Activated T-helper 2 cell treated with anti-CD3 and anti-CD28 coated beads, Interferon-gamma antibody, Interleukin-2, Interleukin-4, amounts not matched to agents 10 μg/mL and 5 μg/mL and 100 μg/mL, durations not matched to agents 14 hours and 24 hours and 36 hours (primary cell): Measurements from ENCODE around the gene NSUN7. TPM values are rescaled to one million over a fixed set of nuclear protein-coding genes. Genes with fewer than 3 reads are reported as not detected.

Experiments used
- DNase-seq: peaks from one replicate; pipeline ENCODE4 v3.0.0; 2021; ENCODE audit warnings: low spot score
- H3K27ac Mint-ChIP-seq: one replicate; pipeline ENCODE4 v1.8.0; 2021; ENCODE audit warnings: mixed read lengths
- H3K27me3 Mint-ChIP-seq: one replicate; pipeline ENCODE4 v1.8.0; 2021; ENCODE audit warnings: low read depth, mixed read lengths
- H3K36me3 Mint-ChIP-seq: one replicate; pipeline ENCODE4 v1.8.0; 2021; ENCODE audit warnings: low read depth, mixed read lengths
- H3K4me1 Mint-ChIP-seq: one replicate; pipeline ENCODE4 v1.8.0; 2021; ENCODE audit warnings: low read depth, mixed read lengths
- H3K4me3 Mint-ChIP-seq: one replicate; pipeline ENCODE4 v1.8.0; 2021; ENCODE audit warnings: low read depth, mild to moderate bottlenecking, moderate library complexity, mixed read lengths
- H3K9me3 Mint-ChIP-seq: one replicate; pipeline ENCODE4 v1.8.0; 2021; ENCODE audit warnings: mixed read lengths
- intact Hi-C: fragments of 100-400 bp; cut with micrococcal nuclease; formaldehyde crosslinking; loops from one replicate; pipeline ENCODE4 v1.15.1; 2023
- total RNA-seq: library from RNA; stranded (reverse); gene quantifications from 2 replicates; pipeline ENCODE4 v1.2.3, GENCODE V29; 2022

NSUN7 gene
- total RNA-seq, 1 donor from 2014 or later, result not detected

DNA sequence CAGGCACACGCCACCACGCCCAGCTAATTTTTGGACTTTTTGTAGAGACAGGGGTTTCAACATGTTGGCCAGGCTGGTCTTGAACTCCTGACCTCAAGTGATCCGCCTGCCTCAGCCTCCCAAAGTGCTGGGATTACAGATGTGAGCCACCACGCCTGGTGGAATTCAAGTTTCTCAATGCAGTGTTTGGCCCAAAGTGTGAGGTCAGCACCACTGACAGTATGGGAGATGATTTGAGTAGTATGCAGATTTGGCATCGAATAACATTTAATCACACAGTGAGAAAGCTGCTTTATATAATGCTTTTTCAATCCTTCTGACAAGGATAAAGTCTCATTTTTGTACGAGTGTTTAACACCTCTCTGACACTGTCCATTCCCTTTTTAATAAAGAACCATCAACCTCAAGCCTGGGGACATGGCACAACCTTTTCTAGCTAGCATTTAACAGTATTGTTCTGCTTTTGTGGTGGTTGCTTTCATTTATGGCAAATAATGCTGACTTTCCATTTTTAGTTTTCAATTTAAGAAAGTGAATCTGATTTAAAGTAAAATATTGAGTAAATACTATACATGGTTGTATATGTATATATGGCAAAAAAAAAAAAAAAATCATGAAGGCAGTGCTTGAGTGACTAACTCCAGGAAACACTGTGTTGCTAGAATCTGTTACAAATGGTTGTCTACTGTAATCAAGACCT, 4.3 kb upstream of the NSUN7 start:
- Mint-ChIP-seq H3K27me3 (peaks cover 32% of the 10 kb centered on the region), H3K36me3 (no peaks in the 10 kb centered on the region), H3K4me1 (peaks cover 2% of the 10 kb centered on the region), H3K27ac (no peak overlapping the region), H3K9me3 (no peaks in the 10 kb centered on the region), H3K4me3 (no peak overlapping the region)
- intact Hi-C loops, result no loop called here
- no peak for DNase-seq

DNA sequence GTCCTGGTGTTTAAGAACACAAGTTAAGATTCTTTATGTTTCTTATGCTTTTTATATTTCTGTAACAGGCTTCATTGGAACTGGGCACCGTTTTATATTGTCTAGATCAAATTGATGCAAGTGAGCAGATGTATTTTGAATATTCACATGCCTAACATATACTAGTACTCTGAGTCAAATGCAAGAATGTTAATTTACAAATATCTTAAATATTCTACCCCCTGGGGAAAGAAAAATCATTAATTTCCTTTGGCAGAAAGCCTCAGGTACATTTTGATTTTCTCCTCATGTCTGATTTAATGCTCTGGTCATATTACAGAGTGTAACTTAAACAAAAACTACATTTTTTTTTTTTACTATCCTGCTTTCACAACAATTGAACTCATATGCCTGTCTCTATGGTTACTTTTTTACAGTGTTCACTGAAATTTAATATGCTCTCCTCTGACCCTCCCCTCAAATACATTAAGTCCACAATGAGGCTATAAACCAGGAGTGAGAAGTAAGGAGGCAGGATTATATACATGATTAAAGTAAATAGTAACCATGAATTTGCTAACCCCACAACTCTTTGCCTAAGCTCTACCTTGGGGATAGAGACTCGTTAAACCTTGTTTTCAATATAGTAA, 2.4 kb upstream of the NSUN7 start:
- Mint-ChIP-seq H3K27me3 (peaks cover 41% of the 10 kb centered on the region), H3K27ac (no peak overlapping the region), H3K9me3 (no peaks in the 10 kb centered on the region), H3K4me1 (peaks cover 8% of the 10 kb centered on the region), H3K4me3 (no peak overlapping the region), H3K36me3 (no peaks in the 10 kb centered on the region)
- intact Hi-C loops, result no loop called here
- no peak for DNase-seq

DNA sequence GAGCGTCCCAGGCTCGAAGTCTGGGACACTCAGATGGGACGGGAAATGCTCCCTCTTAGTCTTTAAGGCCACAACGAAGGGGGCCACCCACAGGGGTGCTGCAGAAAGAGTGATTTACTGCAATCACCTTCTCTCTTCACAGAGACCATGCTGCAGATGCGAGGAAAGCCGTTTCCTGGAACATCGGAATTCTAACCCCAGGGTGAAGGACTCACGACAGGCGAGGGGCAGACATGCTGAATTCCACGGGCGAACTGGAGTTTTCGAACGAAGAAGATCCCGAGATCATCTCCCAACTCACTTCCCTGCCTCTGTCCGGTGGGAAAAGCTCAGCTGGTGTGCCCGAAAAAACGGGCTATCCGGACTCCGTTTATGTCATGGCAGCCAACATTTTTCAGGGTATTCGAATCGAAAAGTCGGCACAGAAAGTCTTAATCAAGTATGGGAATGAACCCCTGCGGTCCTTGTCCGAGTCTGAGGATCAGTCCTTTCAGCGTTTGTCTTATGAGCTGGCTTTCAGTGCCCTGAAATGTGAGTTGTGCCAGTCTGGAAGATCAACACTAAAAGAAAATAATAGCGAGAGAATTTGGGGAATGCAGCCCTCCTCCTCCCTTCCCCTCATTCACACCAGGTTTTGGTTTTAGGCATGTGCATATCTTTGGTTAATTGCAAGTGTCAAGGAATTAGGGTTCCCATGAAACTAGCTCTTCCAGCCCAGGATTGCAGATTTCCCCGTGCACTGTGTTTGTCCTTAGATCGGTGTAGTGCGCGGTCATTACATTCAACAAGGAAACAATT, 905 bp downstream of the NSUN7 start:
- Mint-ChIP-seq H3K4me3 (peak overlapping the region; percentile 60), H3K4me1 (peaks cover 8% of the 10 kb centered on the region), H3K27ac (no peak overlapping the region), H3K27me3 (peaks cover 46% of the 10 kb centered on the region), H3K9me3 (no peaks in the 10 kb centered on the region), H3K36me3 (no peaks in the 10 kb centered on the region)
- intact Hi-C loops, result no loop called here
- no peak for DNase-seq

DNA sequence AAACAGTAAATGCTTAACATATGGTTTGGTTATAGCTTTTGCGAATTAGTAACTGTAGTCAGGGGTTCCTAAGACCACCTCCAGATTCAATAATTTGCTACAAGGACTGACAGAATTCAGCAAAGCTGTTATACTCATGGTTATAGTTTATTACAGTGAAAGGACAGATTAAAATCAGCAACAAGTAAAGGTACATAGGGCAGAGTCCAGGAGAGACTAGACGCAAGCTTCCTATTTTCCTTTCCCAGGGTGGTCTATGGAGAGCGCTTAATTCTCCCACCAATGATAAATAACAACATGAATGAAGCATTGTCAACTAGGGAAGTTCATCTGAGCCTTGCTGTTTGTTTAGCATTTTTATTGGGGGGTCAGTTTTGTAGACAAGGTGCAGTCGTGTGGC, 5.9 kb downstream of the NSUN7 start:
- Mint-ChIP-seq H3K4me3 (no peak overlapping the region), H3K27me3 (peaks cover 35% of the 10 kb centered on the region), H3K9me3 (no peaks in the 10 kb centered on the region), H3K36me3 (no peaks in the 10 kb centered on the region), H3K27ac (no peak overlapping the region), H3K4me1 (peaks cover 3% of the 10 kb centered on the region)
- DNase-seq, result no peak
- intact Hi-C loops, result no loop called here

DNA sequence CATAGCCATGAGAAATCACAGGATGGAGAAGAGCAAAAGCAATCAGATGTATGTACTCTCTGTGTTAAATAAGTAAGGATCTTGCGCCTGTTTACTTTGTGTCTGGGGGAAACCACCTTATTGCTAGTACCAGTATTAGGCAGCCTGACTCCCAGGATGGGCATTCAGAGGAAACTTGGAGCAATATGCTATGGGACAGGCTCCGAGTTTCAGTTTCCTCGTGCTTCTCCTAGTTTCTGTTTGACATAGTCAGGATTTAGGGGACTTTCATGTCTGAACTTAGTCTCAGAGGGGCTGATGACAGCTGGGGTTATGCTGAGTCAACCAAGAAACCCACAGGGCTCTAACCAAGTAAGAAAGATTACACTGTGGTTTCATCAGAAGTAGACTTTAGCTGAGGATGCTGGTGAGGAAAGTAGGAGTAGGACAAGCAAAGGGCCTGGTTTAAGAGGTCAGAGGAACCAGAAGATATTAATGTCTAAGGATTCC, 13.5 kb downstream of the NSUN7 start:
- DNase-seq, result peak; percentile 26
- Mint-ChIP-seq H3K27ac (peak overlapping the region; percentile 55), H3K36me3 (no peaks in the 10 kb centered on the region), H3K9me3 (no peaks in the 10 kb centered on the region), H3K4me1 (peaks cover 17% of the 10 kb centered on the region), H3K4me3 (no peak overlapping the region), H3K27me3 (peaks cover 25% of the 10 kb centered on the region)
- intact Hi-C loops, result loop anchor here (5.0 kb wide), 1 partner anchor 41 kb away; no protein-coding TSS in a partner anchor

DNA sequence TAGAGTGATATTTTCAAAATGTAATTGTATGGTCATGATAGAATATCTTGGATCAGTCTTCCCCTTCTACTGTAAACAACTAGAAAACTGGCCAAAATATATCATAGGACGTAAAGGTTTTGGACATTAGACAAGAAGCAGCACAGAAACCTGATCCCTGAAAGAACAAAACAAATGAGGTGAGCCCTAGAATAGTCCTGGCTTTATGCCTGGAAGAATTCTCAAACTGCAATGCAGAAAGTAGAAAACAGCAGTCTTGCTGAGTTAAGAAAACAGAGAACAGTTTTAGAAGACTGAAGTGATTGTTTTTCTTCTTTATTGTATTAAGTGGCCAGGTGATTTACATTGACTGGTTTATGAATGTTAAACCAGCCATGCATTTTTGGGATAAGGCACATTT, 19.5 kb downstream of the NSUN7 start:
- intact Hi-C loops, result no loop called here
- H3K27me3 Mint-ChIP-seq, result peaks cover 30% of the 10 kb centered on the region
- H3K4me1 Mint-ChIP-seq, result no peaks in the 10 kb centered on the region
- H3K9me3 Mint-ChIP-seq, result no peaks in the 10 kb centered on the region
- no peaks in the 10 kb centered on the region for H3K36me3 Mint-ChIP-seq
- no peak overlapping the region for H3K27ac Mint-ChIP-seq
- no peak overlapping the region for H3K4me3 Mint-ChIP-seq
- no peak for DNase-seq

DNA sequence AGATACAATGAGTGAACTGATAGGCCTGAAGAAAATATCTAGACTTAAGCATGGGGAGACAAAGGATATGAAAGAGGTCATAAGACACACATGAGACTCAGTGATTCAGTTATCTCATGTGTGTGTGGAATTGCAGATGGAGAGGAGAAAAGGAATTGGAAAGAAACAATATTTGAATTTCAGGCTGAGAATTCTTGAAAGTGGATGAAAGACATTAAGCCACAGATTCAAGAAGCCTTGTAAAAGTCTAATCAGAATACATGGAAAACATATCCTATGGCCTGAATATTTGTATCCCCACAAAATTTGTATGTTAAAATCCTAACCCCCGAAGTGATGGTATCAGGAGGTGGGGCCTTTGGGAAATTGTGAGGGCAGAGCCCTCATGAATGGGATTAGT, 28.3 kb downstream of the NSUN7 start:
- peaks cover 5% of the 10 kb centered on the region for H3K9me3 Mint-ChIP-seq
- intact Hi-C loops, result no loop called here
- peaks cover 18% of the 10 kb centered on the region for H3K27me3 Mint-ChIP-seq
- no peak overlapping the region for H3K4me3 Mint-ChIP-seq
- no peaks in the 10 kb centered on the region for H3K4me1 Mint-ChIP-seq
- no peaks in the 10 kb centered on the region for H3K36me3 Mint-ChIP-seq
- no peak overlapping the region for H3K27ac Mint-ChIP-seq
- DNase-seq, result no peak

DNA sequence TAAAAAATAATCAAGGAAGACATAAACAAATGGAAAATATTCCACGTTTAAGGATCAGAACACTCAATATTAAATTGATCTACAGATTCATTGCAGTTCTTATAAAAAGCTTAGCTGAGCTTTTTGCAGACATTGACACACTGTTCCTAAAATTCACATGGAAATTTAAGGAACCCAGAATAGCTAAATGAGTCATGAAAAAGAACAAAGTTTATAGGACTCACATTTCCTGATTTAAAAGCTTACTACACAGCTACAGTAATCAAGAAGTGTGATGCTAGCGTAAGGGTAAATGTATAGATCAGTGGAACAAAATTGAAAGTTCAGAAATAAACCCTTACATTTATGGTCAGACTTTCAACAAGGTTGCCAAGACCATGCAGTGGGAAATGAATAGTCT, 33.1 kb downstream of the NSUN7 start:
- H3K9me3 Mint-ChIP-seq, result peaks cover 3% of the 10 kb centered on the region
- intact Hi-C loops, result no loop called here
- no peak for DNase-seq
- H3K27me3 Mint-ChIP-seq, result peaks cover 24% of the 10 kb centered on the region
- H3K27ac Mint-ChIP-seq, result no peak overlapping the region
- no peak overlapping the region for H3K4me3 Mint-ChIP-seq
- no peaks in the 10 kb centered on the region for H3K4me1 Mint-ChIP-seq
- H3K36me3 Mint-ChIP-seq, result no peaks in the 10 kb centered on the region

DNA sequence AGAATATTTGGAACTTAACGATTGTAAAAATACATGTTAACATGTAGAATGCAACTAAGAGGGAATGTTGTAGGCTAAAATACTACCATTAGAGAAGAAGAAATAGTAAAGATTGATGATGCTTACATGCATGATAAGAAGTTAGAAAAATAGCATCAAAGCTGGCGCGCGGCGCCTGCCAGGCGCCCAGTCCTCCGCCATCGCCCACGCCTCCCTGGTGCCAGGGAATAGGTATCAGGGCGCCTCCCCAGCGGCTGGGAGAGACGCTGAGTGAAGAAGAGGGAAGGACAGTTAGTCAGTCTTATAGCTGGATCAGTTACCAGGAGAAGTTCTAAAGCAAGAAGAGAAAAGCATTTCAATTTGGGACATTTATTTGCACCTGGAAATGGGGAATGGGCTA, 36.0 kb downstream of the NSUN7 start:
- DNase-seq, result no peak
- Mint-ChIP-seq H3K9me3 (no peaks in the 10 kb centered on the region), H3K36me3 (no peaks in the 10 kb centered on the region), H3K27ac (no peak overlapping the region), H3K4me3 (no peak overlapping the region), H3K4me1 (no peaks in the 10 kb centered on the region), H3K27me3 (peaks cover 40% of the 10 kb centered on the region)
- intact Hi-C loops, result no loop called here

DNA sequence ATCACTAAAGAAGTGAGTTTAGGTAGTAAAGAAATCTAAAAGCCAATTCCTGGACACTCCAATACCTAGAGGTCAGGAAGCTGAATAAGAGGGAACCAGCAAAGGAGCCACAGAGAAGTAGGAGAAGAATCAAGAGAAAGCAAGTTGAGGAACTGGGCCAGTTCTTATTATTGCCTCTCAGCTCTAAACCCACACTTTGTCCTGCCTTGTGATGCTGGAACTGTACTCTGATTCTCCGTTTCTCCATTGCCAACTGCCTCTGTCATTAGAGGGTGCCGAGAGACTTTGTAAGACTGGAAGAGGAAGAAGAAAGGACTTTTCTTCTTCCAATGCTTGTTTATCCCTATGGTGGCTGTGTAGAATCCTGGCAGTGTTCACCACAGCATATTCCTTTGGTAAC, 38.6 kb downstream of the NSUN7 start:
- peaks cover 41% of the 10 kb centered on the region for H3K27me3 Mint-ChIP-seq
- no peaks in the 10 kb centered on the region for H3K36me3 Mint-ChIP-seq
- H3K27ac Mint-ChIP-seq, result no peak overlapping the region
- no peaks in the 10 kb centered on the region for H3K9me3 Mint-ChIP-seq
- H3K4me3 Mint-ChIP-seq, result no peak overlapping the region
- H3K4me1 Mint-ChIP-seq, result no peaks in the 10 kb centered on the region
- no peak for DNase-seq
- intact Hi-C loops, result no loop called here

DNA sequence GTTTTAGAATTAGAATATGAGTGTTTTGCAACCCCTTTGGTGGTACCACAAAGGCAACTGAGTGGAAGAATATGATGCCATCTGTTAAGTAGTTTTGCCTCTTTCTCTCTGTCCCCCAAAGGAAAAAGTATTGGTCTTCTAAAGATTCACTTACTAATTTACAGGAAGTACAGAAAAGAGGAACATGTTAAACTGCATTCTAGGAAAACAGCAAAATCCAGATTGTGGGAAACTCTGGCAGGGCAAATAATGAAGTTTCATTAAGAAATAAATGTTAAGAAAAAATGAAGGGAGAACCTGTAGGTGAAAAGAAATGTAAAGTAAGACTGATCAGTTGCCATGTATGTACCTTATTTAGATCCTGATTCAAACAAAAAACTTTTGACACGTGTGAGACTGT, 39.3 kb downstream of the NSUN7 start:
- H3K4me3 Mint-ChIP-seq, result no peak overlapping the region
- no peak for DNase-seq
- intact Hi-C loops, result no loop called here
- no peaks in the 10 kb centered on the region for H3K36me3 Mint-ChIP-seq
- peaks cover 43% of the 10 kb centered on the region for H3K27me3 Mint-ChIP-seq
- no peak overlapping the region for H3K27ac Mint-ChIP-seq
- H3K9me3 Mint-ChIP-seq, result no peaks in the 10 kb centered on the region
- H3K4me1 Mint-ChIP-seq, result no peaks in the 10 kb centered on the region

DNA sequence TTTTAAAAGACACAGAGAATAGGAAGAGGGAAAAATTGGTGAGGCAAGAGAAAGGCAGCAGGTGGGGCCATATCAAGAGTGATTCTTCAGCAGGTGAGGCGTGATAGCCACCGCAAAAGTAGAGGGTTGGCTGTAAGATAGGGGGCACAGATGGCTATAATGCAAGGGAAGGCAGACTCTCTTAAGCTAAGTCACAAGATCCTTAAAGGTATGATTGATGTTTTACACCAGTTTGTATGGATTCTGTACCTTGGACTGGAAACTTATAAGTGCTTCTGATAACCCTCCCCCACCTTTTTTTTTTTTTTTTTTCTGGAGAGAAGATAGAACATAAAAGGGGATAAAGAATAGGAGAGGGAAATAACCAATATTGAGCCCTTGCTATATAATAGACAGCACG, 40.0 kb downstream of the NSUN7 start:
- no peak for DNase-seq
- Mint-ChIP-seq H3K27me3 (peaks cover 36% of the 10 kb centered on the region), H3K36me3 (no peaks in the 10 kb centered on the region), H3K9me3 (no peaks in the 10 kb centered on the region), H3K4me3 (no peak overlapping the region), H3K27ac (no peak overlapping the region), H3K4me1 (no peaks in the 10 kb centered on the region)
- intact Hi-C loops, result no loop called here

DNA sequence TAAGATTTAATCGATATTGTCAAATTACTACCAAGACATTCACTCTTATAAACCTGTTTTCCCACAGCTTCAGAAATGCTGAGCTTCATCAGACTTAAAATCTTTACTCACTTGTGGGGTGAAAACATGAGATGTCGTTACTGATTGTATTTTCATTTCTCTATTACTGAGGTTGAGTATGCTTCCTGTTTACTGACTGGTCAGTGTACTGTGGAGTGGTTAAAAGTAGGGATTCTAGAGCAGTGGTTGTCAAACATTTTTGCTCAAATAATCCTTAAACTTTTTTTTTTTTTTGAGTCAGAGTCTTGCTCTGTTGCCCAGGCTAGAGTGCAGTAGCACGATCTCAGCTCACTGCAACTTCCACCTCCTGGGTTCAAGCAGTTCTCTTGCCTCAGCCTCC, 50.3 kb downstream of the NSUN7 start:
- peaks cover 7% of the 10 kb centered on the region for H3K27me3 Mint-ChIP-seq
- DNase-seq, result no peak
- H3K9me3 Mint-ChIP-seq, result no peaks in the 10 kb centered on the region
- no peak overlapping the region for H3K4me3 Mint-ChIP-seq
- no peaks in the 10 kb centered on the region for H3K4me1 Mint-ChIP-seq
- intact Hi-C loops, result no loop called here
- no peak overlapping the region for H3K27ac Mint-ChIP-seq
- no peaks in the 10 kb centered on the region for H3K36me3 Mint-ChIP-seq
